SU-DHL-6 (cell line): ENCODE data around the gene B4GALNT1.

Experiments
- H2AFZ ChIP-seq: fragments of 200-600 bp; sonication (generic); 2 replicates; pipeline ENCODE4 v1.6.1; 2014; ENCODE audit warnings: low read depth, mild to moderate bottlenecking, moderate library complexity, mixed read lengths, antibody characterized with exemption, low read length; ENCODE audit not compliant: severe bottlenecking
- H3F3A ChIP-seq: fragments of 200-600 bp; shearing (Covaris generic); 2 replicates; pipeline ENCODE4 v1.6.0; 2016; ENCODE audit warnings: antibody characterized with exemption, mild to moderate bottlenecking; ENCODE audit not compliant: insufficient read depth
- H3K27ac ChIP-seq: fragments of 200-600 bp; sonication (generic); 2 replicates; pipeline ENCODE4 v1.5.1; 2016; ENCODE audit warnings: low read depth, mild to moderate bottlenecking, low read length, moderate library complexity, mixed read lengths
- H3K27me3 ChIP-seq: fragments of 200-600 bp; sonication (generic), shearing (Covaris generic); 2 replicates; pipeline ENCODE4 v1.6.0; 2014; ENCODE audit warnings: mild to moderate bottlenecking, low read length
- H3K36me3 ChIP-seq: fragments of 200-600 bp; sonication (generic); 2 replicates; pipeline ENCODE4 v1.6.1; 2014; ENCODE audit warnings: mild to moderate bottlenecking, low read length, mixed read lengths
- H3K4me2 ChIP-seq: fragments of 300-600, 200-600 bp; shearing (Covaris generic), sonication (generic); 2 replicates; pipeline ENCODE4 v1.6.0; 2014; ENCODE audit warnings: low read length, low read depth, mild to moderate bottlenecking; ENCODE audit not compliant: poor library complexity, severe bottlenecking
- H3K4me3 ChIP-seq: fragments of 200-600 bp; sonication (generic); 2 replicates; pipeline ENCODE4 v1.5.1; 2014; ENCODE audit warnings: antibody characterized with exemption, low read length, mild to moderate bottlenecking, mixed read lengths; ENCODE audit not compliant: insufficient read depth, poor library complexity, severe bottlenecking
- H3K79me2 ChIP-seq: fragments of 200-600 bp; sonication (generic); 2 replicates; pipeline ENCODE4 v1.6.1; 2014; ENCODE audit warnings: mild to moderate bottlenecking, low read length, moderate library complexity; ENCODE audit not compliant: insufficient read depth
- H3K9ac ChIP-seq: fragments of 200-600 bp; sonication (generic); 2 replicates; pipeline ENCODE4 v1.7.0; 2014; ENCODE audit warnings: mild to moderate bottlenecking, low read length
- H3K9me2 ChIP-seq: fragments of 200-600 bp; sonication (generic); replicated peaks from 2 replicates; pipeline ENCODE4 v1.6.1; 2014; ENCODE audit warnings: low read length; ENCODE audit not compliant: insufficient read depth
- H3K9me3 ChIP-seq: fragments of 200-600 bp; sonication (generic); 2 replicates; pipeline ENCODE4 v1.6.1; 2014; ENCODE audit warnings: low read length, mixed read lengths; ENCODE audit not compliant: insufficient read depth
- H4K20me1 ChIP-seq: fragments of 200-600 bp; sonication (generic); 2 replicates; pipeline ENCODE4 v1.6.1; 2014; ENCODE audit warnings: low read depth, mild to moderate bottlenecking, antibody characterized with exemption, low read length, moderate library complexity, mixed read lengths
- CTCF ChIP-seq: fragments of 200-600 bp; sonication (generic); IDR thresholded peaks from one replicate; pipeline ENCODE4 v1.5.1; 2017; ENCODE audit warnings: antibody characterized with exemption, mild to moderate bottlenecking, low read length, moderate library complexity; ENCODE audit not compliant: insufficient read depth, poor library complexity, severe bottlenecking
- EZH2phosphoT487 ChIP-seq: fragments of 200-600 bp; sonication (generic), shearing (Covaris generic); conservative IDR thresholded peaks from 2 replicates; pipeline ENCODE4 v1.6.1; 2018; ENCODE audit warnings: mild to moderate bottlenecking, antibody characterized with exemption, low read length, moderate library complexity, mixed read lengths

Gene B4GALNT1

GRCh38 chr12:57582440-57582839 is 50.6 kb downstream of the B4GALNT1 start:
- no peak overlapping the region for H3K4me2 ChIP-seq
- no peaks in the 10 kb centered on the region for H3K36me3 ChIP-seq
- H3K9me3 ChIP-seq, result no peaks in the 10 kb centered on the region
- H3K4me3 ChIP-seq, result no peak overlapping the region
- no peaks in the 10 kb centered on the region for H3K79me2 ChIP-seq
- no peaks in the 10 kb centered on the region for H3F3A ChIP-seq
- no peak overlapping the region for H2AFZ ChIP-seq
- H3K9me2 ChIP-seq, result no peaks in the 10 kb centered on the region
- no peak overlapping the region for H3K9ac ChIP-seq
- TF ChIP-seq EZH2phosphoT487 (no peak), CTCF (no peak)
- no peaks in the 10 kb centered on the region for H3K27me3 ChIP-seq
- no peak overlapping the region for H3K27ac ChIP-seq
- no peaks in the 10 kb centered on the region for H4K20me1 ChIP-seq

GRCh38 chr12:57581802-57582201 is 51.2 kb downstream of the B4GALNT1 start:
- H3K9me3 ChIP-seq, result no peaks in the 10 kb centered on the region
- H3K27me3 ChIP-seq, result no peaks in the 10 kb centered on the region
- no peak overlapping the region for H3K4me2 ChIP-seq
- H3K79me2 ChIP-seq, result no peaks in the 10 kb centered on the region
- TF ChIP-seq CTCF (no peak), EZH2phosphoT487 (no peak)
- H2AFZ ChIP-seq, result no peak overlapping the region
- H3K4me3 ChIP-seq, result no peak overlapping the region
- H3K9ac ChIP-seq, result no peak overlapping the region
- H3K36me3 ChIP-seq, result no peaks in the 10 kb centered on the region
- H3K27ac ChIP-seq, result no peak overlapping the region
- H3K9me2 ChIP-seq, result no peaks in the 10 kb centered on the region
- H3F3A ChIP-seq, result no peaks in the 10 kb centered on the region
- H4K20me1 ChIP-seq, result no peaks in the 10 kb centered on the region

GRCh38 chr12:57580466-57580795 is 52.6 kb downstream of the B4GALNT1 start:
- Histone ChIP-seq H3K36me3 (no peaks in the 10 kb centered on the region), H3K9me3 (no peaks in the 10 kb centered on the region), H3K9me2 (no peaks in the 10 kb centered on the region), H3K27ac (no peak overlapping the region), H4K20me1 (no peaks in the 10 kb centered on the region), H3K79me2 (no peaks in the 10 kb centered on the region), H3K4me2 (no peak overlapping the region), H3K9ac (no peak overlapping the region), H3F3A (no peaks in the 10 kb centered on the region), H3K27me3 (no peaks in the 10 kb centered on the region), H3K4me3 (no peak overlapping the region), H2AFZ (no peak overlapping the region)
- TF ChIP-seq EZH2phosphoT487 (no peak), CTCF (no peak)
